Ovary (tissue), 9 donors: ENCODE measurements around the gene IL23R. TPM values are rescaled to one million over a fixed set of nuclear protein-coding genes. Genes with fewer than 3 reads are reported as not detected.
"Not testable (repeated sequence)": the region's sequence is repeated elsewhere in the genome, so short reads cannot be mapped to it uniquely, and the experiment has no call there.

ENCODE experiments used
- DNase-seq, 5 donors: peaks; one replicate each; pipeline ENCODE4 v3.0.0-alpha.2; 2019 to 2020
- H3K27ac ChIP-seq, 2 donors: fragments of 200-600 bp; one replicate each; pipeline versions ENCODE4 v1.5.1 to v1.8.0; 2019 to 2022
- H3K27me3 ChIP-seq: fragments of 200-600 bp; one replicate; pipeline ENCODE4 v1.8.0; 2022
- H3K36me3 ChIP-seq: fragments of 200-600 bp; sonication (generic); one replicate; pipeline ENCODE4 v1.5.1; 2019
- H3K4me1 ChIP-seq: one replicate; pipeline ENCODE4 v1.8.1; 2013; ENCODE audit warnings: mild to moderate bottlenecking, moderate library complexity; ENCODE audit not compliant: insufficient read depth
- H3K4me3 ChIP-seq: fragments of 200-600 bp; sonication (generic); one replicate; pipeline ENCODE4 v1.5.1; 2017
- H3K9me3 ChIP-seq, 2 donors: fragments of 200-600 bp in 1 of 2; sonication (generic) in 1 of 2; one replicate each; pipeline versions ENCODE4 v1.5.1 to v1.8.1; 2013 to 2019; ENCODE audit warnings: mild to moderate bottlenecking in 1 of 2, moderate library complexity in 1 of 2
- EP300 ChIP-seq: sonication (generic); formaldehyde crosslinking; IDR thresholded peaks from one replicate; pipeline ENCODE4 v1.6.1; 2017; ENCODE audit warnings: antibody characterized with exemption
- POLR2A ChIP-seq: fragments of 450-650 bp; IDR thresholded peaks from one replicate; pipeline ENCODE4 v1.6.1; 2017; ENCODE audit warnings: antibody characterized with exemption, mild to moderate bottlenecking, moderate library complexity
- WGBS, 3 donors: extraction: QIAGEN DNeasy Blood & Tissue Kit in 1 of 3; methylation state at CpG; one replicate each; pipeline versions ENCODE4 v1.1.5 to v1.1.7; 2013 to 2017; 5-methylcytosine and 5-hydroxymethylcytosine counted together
- intact Hi-C, 4 donors: fragments of 100-400 bp; cut with DNase I; formaldehyde crosslinking; loops; one replicate each; pipeline versions ENCODE4 v1.11.0 to v1.15.1; 2022 to 2023
- polyA plus RNA-seq, 2 donors: library from polyadenylated mRNA; stranded (reverse); fragments of 200-250 nt in 1 of 2; fragments of 350-450 nt in 1 of 2; fragmentation: Illumina TruSeq in 1 of 2; extraction: RNeasy Lipid Tissue Mini Kit (QIAGEN cat#74804) in 1 of 2; gene quantifications; one replicate each; pipeline ENCODE4 v1.2.3, GENCODE V29; 2013 to 2014
- total RNA-seq, 7 donors: library from RNA; depleted of rRNA in 2 of 7; stranded (reverse); fragments of >200 nt in 2 of 7; fragmentation: NEBNext Ultra II Directional in 3 of 7; extraction: Animal tissue kit (Norgen Biotek cat#: 25700) in 3 of 7; gene quantifications; one replicate each; pipeline versions ENCODE4 v1.1.0 to v1.2.4, GENCODE V29; 2016 to 2023
- TF ChIP-seq, protein P1 (sequence below), 3 donors: fragments of 450-650 bp in 2 of 3; fragments of 200-600 bp in 1 of 3; IDR thresholded peaks; one replicate each; pipeline versions ENCODE4 v1.5.1 to v1.8.0; 2016 to 2022; ENCODE audit warnings: antibody characterized with exemption in 3 of 3, mild to moderate bottlenecking in 1 of 3
- donor health status: DM: no; HTN: no; CAD: no; lungs with moderate emphysema.
- donor health status: DM: no; HTN: no; CAD: no.
- donor health status: Bipolar disorder and iron deficiency.
- donor health status: DM: yes; HTN: yes; CAD: no.
- donor health status: DM: no; HTN: no; CAD: no.
- donor health status: DM: yes; HTN: yes; CAD: no.

IL23R gene
- total and polyA plus RNA-seq, 9 donors, result 0.02 to 0.68 TPM; not detected in 7

DNA sequence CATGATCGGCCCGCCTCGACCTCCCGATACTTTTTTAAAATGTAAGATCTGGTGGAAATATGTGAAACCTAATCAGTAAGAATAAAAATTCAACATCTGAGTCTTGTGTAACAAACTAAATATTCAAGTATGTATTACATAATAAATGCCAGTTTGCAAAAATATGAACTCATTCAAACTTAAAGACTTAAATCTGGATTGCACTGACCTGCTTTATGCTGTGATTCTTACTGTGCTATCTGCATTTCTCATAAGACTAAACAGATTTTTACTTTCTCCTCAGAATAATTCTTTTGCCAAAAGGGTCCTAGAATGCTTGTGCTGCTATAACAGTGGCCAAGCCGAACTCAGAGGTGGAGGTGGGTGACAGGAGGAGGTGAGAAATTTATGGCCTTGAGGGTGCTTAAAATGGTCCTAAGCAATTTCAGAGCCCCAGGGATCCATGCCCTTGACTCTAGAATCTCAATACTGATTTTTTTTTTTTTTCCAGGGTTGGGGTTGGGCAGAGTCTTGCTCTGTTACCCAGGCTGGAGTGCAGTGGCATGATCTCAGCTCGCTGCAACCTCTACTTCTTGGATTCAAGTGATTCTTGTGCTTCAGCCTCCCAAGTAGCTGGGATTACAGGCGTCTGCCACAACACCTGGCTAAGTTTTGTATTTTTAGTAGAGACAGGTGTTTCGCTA, 38.2 kb downstream of the IL23R start:
- no peaks in the 10 kb centered on the region for H3K27me3 ChIP-seq
- no peak overlapping the region for H3K27ac ChIP-seq
- no peak overlapping the region for H3K4me3 ChIP-seq
- no peaks in the 10 kb centered on the region for H3K9me3 ChIP-seq
- intact Hi-C loops, result no loop called here
- H3K4me1 ChIP-seq, result no peaks in the 10 kb centered on the region
- WGBS, 3 donors, result 76 to 81% (median 80%) methylated on average over 8 of the region's 8 CpGs
- no peak for TF ChIP-seq POLR2A
- no peak for TF ChIP-seq EP300
- TF ChIP-seq, protein P1, sequence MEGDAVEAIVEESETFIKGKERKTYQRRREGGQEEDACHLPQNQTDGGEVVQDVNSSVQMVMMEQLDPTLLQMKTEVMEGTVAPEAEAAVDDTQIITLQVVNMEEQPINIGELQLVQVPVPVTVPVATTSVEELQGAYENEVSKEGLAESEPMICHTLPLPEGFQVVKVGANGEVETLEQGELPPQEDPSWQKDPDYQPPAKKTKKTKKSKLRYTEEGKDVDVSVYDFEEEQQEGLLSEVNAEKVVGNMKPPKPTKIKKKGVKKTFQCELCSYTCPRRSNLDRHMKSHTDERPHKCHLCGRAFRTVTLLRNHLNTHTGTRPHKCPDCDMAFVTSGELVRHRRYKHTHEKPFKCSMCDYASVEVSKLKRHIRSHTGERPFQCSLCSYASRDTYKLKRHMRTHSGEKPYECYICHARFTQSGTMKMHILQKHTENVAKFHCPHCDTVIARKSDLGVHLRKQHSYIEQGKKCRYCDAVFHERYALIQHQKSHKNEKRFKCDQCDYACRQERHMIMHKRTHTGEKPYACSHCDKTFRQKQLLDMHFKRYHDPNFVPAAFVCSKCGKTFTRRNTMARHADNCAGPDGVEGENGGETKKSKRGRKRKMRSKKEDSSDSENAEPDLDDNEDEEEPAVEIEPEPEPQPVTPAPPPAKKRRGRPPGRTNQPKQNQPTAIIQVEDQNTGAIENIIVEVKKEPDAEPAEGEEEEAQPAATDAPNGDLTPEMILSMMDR (IDR thresholded peaks at IDR 0.05), result no peak
- DNase-seq, result no peak
- no peaks in the 10 kb centered on the region for H3K36me3 ChIP-seq

DNA sequence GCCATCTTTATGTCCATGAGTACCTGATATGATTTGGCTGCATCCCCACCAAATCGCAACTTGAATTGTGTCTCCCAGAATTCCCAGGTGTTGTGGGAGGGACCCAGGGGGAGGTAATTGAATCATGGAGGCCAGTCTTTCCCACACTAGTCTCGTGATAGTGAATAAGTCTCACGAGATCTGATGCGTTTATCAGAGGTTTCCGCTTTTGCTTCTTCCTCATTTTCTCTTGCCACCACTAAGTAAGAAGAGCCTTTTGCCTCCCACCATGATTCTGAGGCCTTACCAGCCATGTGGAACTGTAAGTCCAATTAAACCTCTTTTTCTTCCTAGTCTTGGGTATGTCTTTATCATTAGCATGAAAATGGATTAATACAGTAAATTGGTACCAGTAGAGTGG, 41.1 kb downstream of the IL23R start:
- H3K4me3 ChIP-seq, H3K27me3 ChIP-seq, DNase-seq, H3K36me3 ChIP-seq, intact Hi-C loops, H3K27ac ChIP-seq, H3K4me1 ChIP-seq, H3K9me3 ChIP-seq: not testable (repeated sequence)
- 93 to 96% (median 94%) methylated on average over 5 of the region's 5 CpGs for WGBS, 3 donors

DNA sequence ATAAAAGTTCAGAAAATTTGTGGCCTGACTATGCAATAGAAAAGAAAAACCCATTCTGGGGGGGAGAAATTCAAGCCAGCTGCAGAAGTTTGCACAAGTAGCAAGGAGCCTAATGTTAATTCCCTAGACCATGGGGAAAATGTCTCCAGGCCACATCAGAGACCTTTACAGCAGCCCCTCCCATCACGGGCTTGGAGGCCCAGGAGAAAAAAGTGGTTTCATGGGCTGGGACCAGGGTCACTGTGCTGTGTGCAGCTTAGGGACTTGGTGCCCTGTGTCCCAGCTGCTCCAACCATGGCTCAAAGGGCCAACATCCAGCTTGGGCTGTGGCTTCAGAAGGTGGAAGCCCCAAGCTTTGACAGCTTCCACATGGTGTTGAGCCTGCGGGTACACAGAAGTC, 42.0 kb downstream of the IL23R start:
- H3K36me3 ChIP-seq, result no peaks in the 10 kb centered on the region
- H3K4me1 ChIP-seq, result no peaks in the 10 kb centered on the region
- DNase-seq, result no peak
- H3K27me3 ChIP-seq, result no peaks in the 10 kb centered on the region
- H3K9me3 ChIP-seq, result no peaks in the 10 kb centered on the region
- no peak overlapping the region for H3K4me3 ChIP-seq
- H3K27ac ChIP-seq, result no peak overlapping the region
- WGBS, 3 donors, result 61 to 94% (median 91%) methylated on average over 2 of the region's 2 CpGs
- TF ChIP-seq POLR2A (no peak), EP300 (no peak)
- TF ChIP-seq, protein P1 (IDR thresholded peaks at IDR 0.05), result no peak
- intact Hi-C loops, result no loop called here

DNA sequence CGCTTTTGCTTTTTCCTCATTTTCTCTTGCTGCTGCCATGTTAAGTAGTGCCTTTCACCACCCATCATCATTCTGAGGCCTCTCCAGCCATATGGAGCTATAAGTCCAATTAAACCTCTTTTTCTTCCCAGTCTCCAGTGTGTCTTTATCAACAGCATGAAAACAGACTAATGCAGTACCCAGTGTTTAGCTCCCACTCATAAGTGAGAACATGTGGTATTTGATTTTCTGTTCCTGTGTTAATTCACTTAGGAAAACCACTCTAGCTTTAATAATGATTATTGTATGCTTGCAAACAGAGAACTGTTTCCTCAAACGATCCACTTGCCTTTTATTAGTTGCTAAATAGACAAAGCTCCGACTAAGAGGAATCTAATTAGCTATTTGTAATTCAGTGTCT, 43.3 kb downstream of the IL23R start:
- 58 to 73% (median 65%) methylated on average over 3 of the region's 3 CpGs for WGBS, 3 donors
- H3K9me3 ChIP-seq, result no peaks in the 10 kb centered on the region
- H3K27me3 ChIP-seq, result no peaks in the 10 kb centered on the region
- H3K27ac ChIP-seq, result no peak overlapping the region
- no peak overlapping the region for H3K4me3 ChIP-seq
- no peak for DNase-seq
- no peaks in the 10 kb centered on the region for H3K36me3 ChIP-seq
- TF ChIP-seq, protein P1 (IDR thresholded peaks at IDR 0.05), result no peak
- no peak for TF ChIP-seq EP300
- TF ChIP-seq POLR2A, result no peak
- intact Hi-C loops, result no loop called here
- no peaks in the 10 kb centered on the region for H3K4me1 ChIP-seq
